Measurements from ENCODE around the gene C9orf72. TPM values are rescaled to one million over a fixed set of nuclear protein-coding genes. Genes with fewer than 3 reads are reported as not detected.
"Not testable (repeated sequence)": the region's sequence is repeated elsewhere in the genome, so short reads cannot be mapped to it uniquely, and the experiment has no call there.

The C9orf72 gene
- total RNA-seq, 1 donor from 2014 or later, result 17.1 TPM

DNA sequence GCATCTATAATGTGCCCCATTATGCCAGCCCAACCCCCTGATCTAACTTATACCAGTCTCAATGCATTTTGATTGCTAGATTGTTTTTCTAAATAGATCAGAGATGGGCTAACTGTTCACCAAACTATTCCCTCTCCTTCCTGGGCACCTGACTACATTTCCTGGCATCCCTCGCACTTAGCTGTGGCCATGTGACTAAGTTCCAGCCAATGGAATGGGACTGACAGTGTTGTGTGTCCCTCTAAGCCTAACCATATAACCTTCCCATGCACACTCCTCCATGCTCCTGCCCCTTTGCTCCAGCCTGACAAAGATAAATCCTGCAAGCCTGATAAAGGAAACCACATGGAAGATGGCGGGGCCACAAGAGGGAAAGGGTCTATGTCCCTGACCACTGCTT is 61.5 kb downstream of the C9orf72 start:
- Histone ChIP-seq H3K4me3 (no peak overlapping the region), H3K9me3 (no peaks in the 10 kb centered on the region), H3K36me3 (peaks cover 0 to 3% of the 10 kb centered on the region in 2 donors), H3K27me3 (no peaks in the 10 kb centered on the region), H3K27ac (no peak overlapping the region), H3K4me1 (peaks cover 0 to 4% of the 10 kb centered on the region in 2 donors)
- TF ChIP-seq, protein P1, sequence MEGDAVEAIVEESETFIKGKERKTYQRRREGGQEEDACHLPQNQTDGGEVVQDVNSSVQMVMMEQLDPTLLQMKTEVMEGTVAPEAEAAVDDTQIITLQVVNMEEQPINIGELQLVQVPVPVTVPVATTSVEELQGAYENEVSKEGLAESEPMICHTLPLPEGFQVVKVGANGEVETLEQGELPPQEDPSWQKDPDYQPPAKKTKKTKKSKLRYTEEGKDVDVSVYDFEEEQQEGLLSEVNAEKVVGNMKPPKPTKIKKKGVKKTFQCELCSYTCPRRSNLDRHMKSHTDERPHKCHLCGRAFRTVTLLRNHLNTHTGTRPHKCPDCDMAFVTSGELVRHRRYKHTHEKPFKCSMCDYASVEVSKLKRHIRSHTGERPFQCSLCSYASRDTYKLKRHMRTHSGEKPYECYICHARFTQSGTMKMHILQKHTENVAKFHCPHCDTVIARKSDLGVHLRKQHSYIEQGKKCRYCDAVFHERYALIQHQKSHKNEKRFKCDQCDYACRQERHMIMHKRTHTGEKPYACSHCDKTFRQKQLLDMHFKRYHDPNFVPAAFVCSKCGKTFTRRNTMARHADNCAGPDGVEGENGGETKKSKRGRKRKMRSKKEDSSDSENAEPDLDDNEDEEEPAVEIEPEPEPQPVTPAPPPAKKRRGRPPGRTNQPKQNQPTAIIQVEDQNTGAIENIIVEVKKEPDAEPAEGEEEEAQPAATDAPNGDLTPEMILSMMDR (IDR thresholded peaks at IDR 0.05), result no peak
- DNase-seq (ENCODE audit: low spot score in 2 of 2), result no peak
- intact Hi-C loops (cut with DNase I), result no loop called here

DNA sequence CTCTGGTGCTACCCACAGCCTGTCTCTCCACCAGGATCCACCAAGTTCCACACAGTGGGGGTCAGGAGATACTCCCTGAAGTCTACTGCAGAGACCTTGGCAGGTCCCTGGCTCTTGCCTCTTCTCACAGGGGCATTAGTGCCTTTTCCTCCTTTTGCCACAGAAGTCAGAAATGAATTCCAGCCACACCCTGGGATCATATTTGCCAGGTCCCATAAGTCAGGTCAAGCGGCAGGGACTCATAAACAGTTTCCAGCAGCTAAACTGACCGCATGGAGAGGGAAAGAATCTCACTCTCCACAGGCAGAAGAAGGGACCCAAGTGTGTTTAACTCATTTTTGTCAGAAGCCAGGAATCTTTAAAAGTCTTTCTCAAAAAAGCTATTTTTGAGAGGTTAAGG is 62.5 kb downstream of the C9orf72 start:
- intact Hi-C loops (cut with DNase I), result no loop called here
- TF ChIP-seq, protein P1 (IDR thresholded peaks at IDR 0.05), result no peak

DNA sequence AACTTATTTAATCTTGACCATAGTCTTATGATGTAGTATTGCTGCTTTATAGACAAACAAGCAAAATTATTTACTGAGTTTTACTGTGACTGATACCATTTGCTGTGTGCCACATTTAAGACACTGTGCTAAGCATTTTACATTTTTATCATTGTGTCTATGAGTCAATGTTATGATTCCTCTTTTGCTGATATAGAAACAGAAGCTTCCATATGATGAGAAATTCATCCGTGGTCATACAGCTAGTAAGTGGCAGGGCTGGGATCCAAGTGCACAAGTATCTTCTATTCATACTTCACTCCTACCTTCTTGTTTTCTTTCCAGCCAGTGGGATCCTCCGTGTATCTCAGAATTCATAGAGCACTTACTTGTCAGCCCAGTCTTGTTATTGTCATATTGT is 66.3 kb downstream of the C9orf72 start:
- Histone ChIP-seq H3K4me1 (no peaks in the 10 kb centered on the region), H3K4me3 (no peak overlapping the region), H3K27me3 (no peaks in the 10 kb centered on the region), H3K27ac (no peak overlapping the region), H3K9me3 (no peaks in the 10 kb centered on the region), H3K36me3 (peaks cover 0 to 3% of the 10 kb centered on the region in 2 donors)
- TF ChIP-seq, protein P1 (IDR thresholded peaks at IDR 0.05), result no peak
- intact Hi-C loops (cut with DNase I), result no loop called here
- no peak for DNase-seq (ENCODE audit: low spot score in 2 of 2)

More for the DNA sequence above, 62.5 kb downstream of the C9orf72 start:
- H3K4me1 ChIP-seq, result peaks cover 0 to 4% of the 10 kb centered on the region in 2 donors
- no peak overlapping the region for H3K27ac ChIP-seq
- no peak overlapping the region for H3K4me3 ChIP-seq
- DNase-seq (ENCODE audit: low spot score in 2 of 2), result no peak
- H3K9me3 ChIP-seq, result no peaks in the 10 kb centered on the region
- peaks cover 0 to 3% of the 10 kb centered on the region in 2 donors for H3K36me3 ChIP-seq
- H3K27me3 ChIP-seq, result no peaks in the 10 kb centered on the region

DNA sequence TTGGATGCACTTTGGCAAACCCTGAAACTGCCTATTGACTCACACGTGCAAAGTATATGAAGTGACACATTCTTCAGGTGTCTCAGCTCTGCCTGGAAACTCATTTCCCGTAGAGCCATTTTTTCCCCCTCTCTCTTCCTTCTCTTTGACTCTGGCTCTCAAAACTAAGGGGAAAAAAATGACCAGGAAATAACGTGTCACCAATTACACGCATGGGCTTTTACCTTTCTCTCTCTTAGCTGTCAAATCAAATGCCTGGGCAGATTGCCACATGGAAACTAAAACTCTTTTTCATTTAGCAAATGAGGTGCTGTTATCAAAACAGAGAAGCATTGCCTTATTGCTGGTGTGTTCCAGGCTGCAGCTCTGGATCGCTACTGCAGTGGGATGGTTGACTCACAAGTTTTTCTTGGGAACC is 67.5 kb downstream of the C9orf72 start:
- intact Hi-C loops (cut with DNase I), result no loop called here

DNA sequence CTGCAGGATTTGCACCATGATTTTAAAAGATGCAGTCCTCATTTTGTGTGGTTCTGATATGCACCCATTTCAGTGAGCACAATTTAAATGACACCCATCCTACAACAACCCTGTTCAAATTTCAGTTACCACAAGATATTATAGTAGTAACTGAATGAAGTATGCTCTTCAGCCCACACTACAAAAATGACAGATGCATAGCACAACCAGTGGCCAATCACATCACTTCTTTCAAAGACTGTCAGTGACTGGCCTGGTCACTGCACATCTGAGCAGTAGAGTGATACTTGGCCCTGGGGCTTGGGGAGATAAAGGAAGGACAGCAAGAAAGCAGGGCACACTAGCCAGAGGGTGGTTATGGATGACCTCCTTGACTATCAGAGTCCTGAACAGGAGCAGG is 69.0 kb downstream of the C9orf72 start:
- Histone ChIP-seq H3K4me3 (no peak overlapping the region), H3K9me3 (no peaks in the 10 kb centered on the region), H3K27ac (no peak overlapping the region), H3K36me3 (peaks cover 0 to 3% of the 10 kb centered on the region in 2 donors), H3K27me3 (no peaks in the 10 kb centered on the region), H3K4me1 (no peaks in the 10 kb centered on the region)
- TF ChIP-seq, protein P1 (IDR thresholded peaks at IDR 0.05), result no peak
- no peak for DNase-seq (ENCODE audit: low spot score in 2 of 2)
- intact Hi-C loops (cut with DNase I), result no loop called here

More for the DNA sequence above, 67.5 kb downstream of the C9orf72 start:
- Histone ChIP-seq H3K4me3 (no peak overlapping the region), H3K9me3 (no peaks in the 10 kb centered on the region), H3K27ac (no peak overlapping the region), H3K36me3 (peaks cover 0 to 3% of the 10 kb centered on the region in 2 donors), H3K27me3 (no peaks in the 10 kb centered on the region), H3K4me1 (no peaks in the 10 kb centered on the region)
- no peak for DNase-seq (ENCODE audit: low spot score in 2 of 2)
- TF ChIP-seq, protein P1 (IDR thresholded peaks at IDR 0.05), result no peak

DNA sequence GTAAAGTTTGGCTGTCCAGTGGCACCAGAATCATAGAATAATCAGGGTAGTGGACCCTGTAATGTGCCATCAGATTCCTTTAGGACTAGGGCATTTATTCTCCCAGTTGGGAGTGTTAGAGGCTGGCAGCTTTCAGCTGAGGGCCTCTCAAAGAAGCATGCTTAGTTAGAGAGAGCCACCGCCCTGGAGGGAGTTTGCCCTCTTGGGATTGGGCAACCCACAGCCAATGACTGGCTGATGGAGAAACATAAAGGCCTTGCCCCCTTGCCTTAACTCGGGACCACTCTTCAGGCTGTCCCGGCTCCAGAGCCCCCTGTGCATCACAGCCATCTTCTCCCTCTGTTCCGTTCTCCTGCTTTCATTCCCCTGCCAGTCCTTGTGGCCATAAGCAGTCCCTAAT is 69.7 kb downstream of the C9orf72 start:
- H3K36me3 ChIP-seq, result peaks cover 0 to 3% of the 10 kb centered on the region in 2 donors
- H3K4me3 ChIP-seq, result no peak overlapping the region
- no peaks in the 10 kb centered on the region for H3K4me1 ChIP-seq
- H3K27ac ChIP-seq, result no peak overlapping the region
- intact Hi-C loops (cut with DNase I), result no loop called here
- TF ChIP-seq, protein P1 (IDR thresholded peaks at IDR 0.05), result no peak
- no peak for DNase-seq (ENCODE audit: low spot score in 2 of 2)
- no peaks in the 10 kb centered on the region for H3K27me3 ChIP-seq
- H3K9me3 ChIP-seq, result no peaks in the 10 kb centered on the region

DNA sequence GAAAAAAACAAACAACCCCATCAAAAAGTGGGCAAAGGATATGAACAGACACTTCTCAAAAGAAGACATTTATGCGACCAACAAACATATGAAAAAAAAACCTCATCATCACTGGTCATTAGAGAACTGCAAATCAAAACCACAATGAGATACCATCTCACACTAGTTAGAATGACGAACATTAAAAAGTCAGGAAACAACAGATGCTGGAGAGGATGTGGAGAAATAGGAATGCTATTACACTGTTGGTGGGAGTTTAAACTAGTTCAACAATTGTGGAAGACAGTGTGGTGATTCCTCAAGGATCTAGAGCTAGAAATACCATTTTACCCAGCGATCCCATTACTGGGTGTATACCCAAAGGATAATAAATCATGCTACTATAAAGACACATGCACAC is 72.4 kb downstream of the C9orf72 start:
- H3K4me3 ChIP-seq; H3K9me3 ChIP-seq; H3K27ac ChIP-seq; intact Hi-C loops (cut with DNase I); H3K4me1 ChIP-seq; H3K36me3 ChIP-seq; H3K27me3 ChIP-seq; DNase-seq (ENCODE audit: low spot score in 2 of 2): not testable (repeated sequence)
